CD14-positive monocyte (primary cell): ENCODE measurements around the gene KIF26A. TPM values are rescaled to one million over a fixed set of nuclear protein-coding genes. Genes with fewer than 3 reads are reported as not detected.

Source experiments
- DNase-seq, 3 donors: peaks; one replicate each; pipeline ENCODE4 v3.0.0-alpha.2; 2011 to 2022
- H2AFZ ChIP-seq: 2 replicates; pipeline ENCODE4 v1.6.0; 2012; ENCODE audit warnings: mild to moderate bottlenecking, low read depth, low read length, inconsistent platforms; ENCODE audit not compliant: insufficient read depth, poor library complexity, severe bottlenecking
- H3K27ac ChIP-seq, 2 donors: 1 replicate in 1 of 2; 2 replicates in 1 of 2; pipeline ENCODE4 v1.5.1; 2012 to 2013; ENCODE audit warnings: low read length in 2 of 2, control low read depth in 1 of 2, inconsistent platforms in 1 of 2, low read depth in 1 of 2, mild to moderate bottlenecking in 1 of 2
- H3K27me3 ChIP-seq, 2 donors: one replicate each; pipeline versions ENCODE4 v1.6.0 to v1.6.1; 2011 to 2013; ENCODE audit warnings: low read length in 2 of 2; ENCODE audit not compliant: control insufficient read depth in 2 of 2, insufficient read depth in 2 of 2
- H3K36me3 ChIP-seq, 2 donors: replicated peaks in 1 of 2; 1 replicate in 1 of 2; 2 replicates in 1 of 2; pipeline versions ENCODE4 v1.5.1 to v1.6.1; 2012 to 2013; ENCODE audit warnings: low read length in 2 of 2, control low read depth in 1 of 2, inconsistent platforms in 1 of 2, mild to moderate bottlenecking in 1 of 2; ENCODE audit not compliant: insufficient read depth in 2 of 2, control insufficient read depth in 1 of 2
- H3K4me1 ChIP-seq, 2 donors: 1 replicate in 1 of 2; 2 replicates in 1 of 2; pipeline versions ENCODE4 v1.5.1 to v1.6.1; 2012 to 2013; ENCODE audit warnings: low read length in 2 of 2, control low read depth in 1 of 2, inconsistent platforms in 1 of 2, mild to moderate bottlenecking in 1 of 2, moderate library complexity in 1 of 2; ENCODE audit not compliant: insufficient read depth in 2 of 2, control insufficient read depth in 1 of 2
- H3K4me2 ChIP-seq: replicated peaks from 2 replicates; pipeline ENCODE3; 2012; ENCODE audit warnings: low read length, moderate library complexity, mild to moderate bottlenecking; ENCODE audit not compliant: poor library complexity, severe bottlenecking; ENCODE audit errors: extremely low read depth
- H3K4me3 ChIP-seq, 3 experiments: fragments of 200-600 bp in 1 of 3; sonication (generic) in 1 of 3; replicated peaks in 1 of 3; 1 replicate in 2 of 3; 2 replicates in 1 of 3; pipeline ENCODE4 v1.5.1; 2011 to 2013; ENCODE audit warnings: low read length in 3 of 3, mild to moderate bottlenecking in 3 of 3, control low read depth in 2 of 3, low read depth in 2 of 3, inconsistent platforms in 1 of 3, moderate library complexity in 1 of 3
- H3K79me2 ChIP-seq: 2 replicates; pipeline ENCODE4 v1.6.0; 2012; ENCODE audit warnings: mild to moderate bottlenecking, control low read depth, inconsistent platforms, low read length, moderate library complexity; ENCODE audit not compliant: insufficient read depth
- H3K9ac ChIP-seq: 2 replicates; pipeline ENCODE4 v1.6.0; 2017; ENCODE audit warnings: low read length, mild to moderate bottlenecking; ENCODE audit not compliant: insufficient read depth, poor library complexity, severe bottlenecking
- H3K9me3 ChIP-seq, 2 donors: replicated peaks in 1 of 2; 1 replicate in 1 of 2; 2 replicates in 1 of 2; pipeline versions ENCODE4 v1.5.1 to v1.6.1; 2012 to 2013; ENCODE audit warnings: low read length in 2 of 2, control low read depth in 1 of 2; ENCODE audit not compliant: control insufficient read depth in 1 of 2, insufficient read depth in 1 of 2
- H4K20me1 ChIP-seq: 2 replicates; pipeline ENCODE4 v1.6.0; 2012; ENCODE audit warnings: mild to moderate bottlenecking, low read length, control low read depth, moderate library complexity; ENCODE audit not compliant: insufficient read depth
- H3K27ac Mint-ChIP-seq, 7 donors: one replicate each; pipeline ENCODE4 v1.8.0; 2020; ENCODE audit warnings: mild to moderate bottlenecking in 7 of 7, mixed read lengths in 7 of 7, moderate library complexity in 6 of 7, inconsistent platforms in 2 of 7
- H3K27me3 Mint-ChIP-seq, 3 donors: one replicate each; pipeline ENCODE4 v1.8.0; 2021 to 2022; ENCODE audit warnings: low read depth in 3 of 3, mild to moderate bottlenecking in 3 of 3, mixed read lengths in 3 of 3, moderate library complexity in 3 of 3, inconsistent platforms in 1 of 3
- H3K36me3 Mint-ChIP-seq, 2 donors: one replicate each; pipeline ENCODE4 v1.8.0; 2020; ENCODE audit warnings: mixed read lengths in 2 of 2, inconsistent platforms in 1 of 2, mild to moderate bottlenecking in 1 of 2
- H3K4me1 Mint-ChIP-seq: one replicate; pipeline ENCODE4 v1.8.0; 2020; ENCODE audit warnings: mild to moderate bottlenecking, mixed read lengths
- H3K4me3 Mint-ChIP-seq, 2 donors: one replicate each; pipeline ENCODE4 v1.8.0; 2020; ENCODE audit warnings: mild to moderate bottlenecking in 2 of 2, mixed read lengths in 2 of 2, moderate library complexity in 1 of 2
- H3K9me3 Mint-ChIP-seq, 7 donors: one replicate each; pipeline ENCODE4 v1.8.0; 2020 to 2022; ENCODE audit warnings: mixed read lengths in 7 of 7, mild to moderate bottlenecking in 6 of 7, moderate library complexity in 6 of 7, inconsistent platforms in 2 of 7
- CTCF ChIP-seq: fragments of 200-600 bp; IDR thresholded peaks from one replicate; pipeline ENCODE4 v1.8.0; 2022; ENCODE audit warnings: antibody characterized with exemption, mild to moderate bottlenecking
- WGBS: methylation state at CpG from one replicate; pipeline ENCODE4 v1.1.5; 2013; ENCODE audit warnings: missing lambda C conversion rate; ENCODE audit not compliant: insufficient coverage; 5-methylcytosine and 5-hydroxymethylcytosine counted together
- intact Hi-C, 2 donors: fragments of 100-400 bp; cut with micrococcal nuclease; formaldehyde crosslinking; loops; one replicate each; pipeline versions ENCODE4 v1.15.0 to v1.15.1; 2023
- polyA plus RNA-seq, 3 donors: library from polyadenylated mRNA; depleted of rRNA in 1 of 3; unstranded in 2 of 3; stranded (reverse) in 1 of 3; fragments of 300-500 nt in 2 of 3; fragments of >200 nt in 1 of 3; fragmentation: Illumina TruSeq in 2 of 3; gene quantifications; 1 replicate in 2 of 3; 2 replicates in 1 of 3; pipeline ENCODE4 v1.2.3, GENCODE V29; 2012 to 2021

The KIF26A gene
- polyA plus RNA-seq, 3 donors, result not detected

- no peaks in the 10 kb centered on the region for H3K9me3 Mint-ChIP-seq
- H3K9me3 ChIP-seq, result no peaks in the 10 kb centered on the region
- no peak overlapping the region for H2AFZ ChIP-seq
- no peaks in the 10 kb centered on the region for H4K20me1 ChIP-seq
- peaks cover 1 to 8% (median 2%) of the 10 kb centered on the region in 3 donors for H3K27me3 Mint-ChIP-seq
- 51% methylated on average over 14 of the region's 20 CpGs for WGBS
- H3K27me3 ChIP-seq, result no peaks in the 10 kb centered on the region
- H3K4me3 Mint-ChIP-seq, result no peak overlapping the region
- no peak overlapping the region for H3K9ac ChIP-seq
- H3K4me1 ChIP-seq, result no peaks in the 10 kb centered on the region
- no peak overlapping the region for H3K4me2 ChIP-seq
- H3K27ac ChIP-seq, result no peak overlapping the region
- no peaks in the 10 kb centered on the region for H3K79me2 ChIP-seq
- TF ChIP-seq CTCF, result no peak
- H3K36me3 ChIP-seq, result no peaks in the 10 kb centered on the region
- DNase-seq, result no peak
- H3K27ac Mint-ChIP-seq, result peak overlapping the region in 1 of 7 donors; percentile 54
- H3K36me3 Mint-ChIP-seq, result no peaks in the 10 kb centered on the region
- no peak overlapping the region for H3K4me3 ChIP-seq
- peaks cover 3% of the 10 kb centered on the region for H3K4me1 Mint-ChIP-seq
- intact Hi-C loops, result no loop called here
These were observed 44.2 kb upstream of the KIF26A start for GRCh38 chr14:104094056-104094708.

- Histone ChIP-seq H3K27me3 (no peaks in the 10 kb centered on the region), H3K36me3 (no peaks in the 10 kb centered on the region), H3K27ac (no peak overlapping the region), H3K4me3 (no peak overlapping the region), H3K4me2 (no peak overlapping the region), H2AFZ (no peak overlapping the region), H3K79me2 (no peaks in the 10 kb centered on the region), H3K4me1 (no peaks in the 10 kb centered on the region), H4K20me1 (no peaks in the 10 kb centered on the region), H3K9ac (no peak overlapping the region), H3K9me3 (no peaks in the 10 kb centered on the region)
- intact Hi-C loops, result no loop called here
- H3K9me3 Mint-ChIP-seq, result no peaks in the 10 kb centered on the region
- 53% methylated on average over 35 of the region's 35 CpGs for WGBS
- peak; percentile 99 for TF ChIP-seq CTCF
- H3K27ac Mint-ChIP-seq, result peak overlapping the region in 1 of 7 donors; percentile 54
- H3K27me3 Mint-ChIP-seq, result peaks cover 0 to 4% (median 2%) of the 10 kb centered on the region in 3 donors
- no peak overlapping the region for H3K4me3 Mint-ChIP-seq
- peaks cover 3% of the 10 kb centered on the region for H3K4me1 Mint-ChIP-seq
- DNase-seq, result peak; percentile 20 to 45 (median 24)
- H3K36me3 Mint-ChIP-seq, result no peaks in the 10 kb centered on the region
These were observed 43.5 kb upstream of the KIF26A start for GRCh38 chr14:104094709-104095425.
